Effector memory CD8-positive, alpha-beta T cell (primary cell): ENCODE results near the gene CXCL5.

Experiments used
- ATAC-seq: fragments of 150-1000 bp; cut with Tn5 transposase; replicated peaks from 2 replicates; pipeline ENCODE4 v1.10.0; 2021; ENCODE audit warnings: mild to moderate bottlenecking, moderate library complexity
- DNase-seq, 3 experiments: peaks; one replicate each; pipeline ENCODE4 v3.0.0; 2021
- H3K27ac Mint-ChIP-seq, 2 donors: one replicate each; pipeline ENCODE4 v1.8.0; 2022; ENCODE audit warnings: mild to moderate bottlenecking in 2 of 2, mixed read lengths in 2 of 2, moderate library complexity in 2 of 2
- H3K27me3 Mint-ChIP-seq, 2 donors: one replicate each; pipeline ENCODE4 v1.8.0; 2022; ENCODE audit warnings: mixed read lengths in 2 of 2
- H3K36me3 Mint-ChIP-seq: one replicate; pipeline ENCODE4 v1.8.0; 2022; ENCODE audit warnings: mild to moderate bottlenecking, moderate library complexity, mixed read lengths; ENCODE audit not compliant: insufficient read depth
- H3K4me1 Mint-ChIP-seq, 2 donors: one replicate each; pipeline ENCODE4 v1.8.0; 2022; ENCODE audit warnings: low read depth in 2 of 2, mixed read lengths in 2 of 2
- H3K4me3 Mint-ChIP-seq, 2 donors: one replicate each; pipeline ENCODE4 v1.8.0; 2022; ENCODE audit warnings: mild to moderate bottlenecking in 2 of 2, mixed read lengths in 2 of 2, moderate library complexity in 2 of 2
- H3K9me3 Mint-ChIP-seq, 2 donors: one replicate each; pipeline ENCODE4 v1.8.0; 2022; ENCODE audit warnings: mixed read lengths in 2 of 2
- total RNA-seq, 9 experiments: gene quantifications; one replicate each; lab custom pipeline; 2026; lab: John Stamatoyannopoulos, UW

CXCL5 gene
- 0 to 0.06 (median 0) reads per million in 9 experiments for total RNA-seq

DNA sequence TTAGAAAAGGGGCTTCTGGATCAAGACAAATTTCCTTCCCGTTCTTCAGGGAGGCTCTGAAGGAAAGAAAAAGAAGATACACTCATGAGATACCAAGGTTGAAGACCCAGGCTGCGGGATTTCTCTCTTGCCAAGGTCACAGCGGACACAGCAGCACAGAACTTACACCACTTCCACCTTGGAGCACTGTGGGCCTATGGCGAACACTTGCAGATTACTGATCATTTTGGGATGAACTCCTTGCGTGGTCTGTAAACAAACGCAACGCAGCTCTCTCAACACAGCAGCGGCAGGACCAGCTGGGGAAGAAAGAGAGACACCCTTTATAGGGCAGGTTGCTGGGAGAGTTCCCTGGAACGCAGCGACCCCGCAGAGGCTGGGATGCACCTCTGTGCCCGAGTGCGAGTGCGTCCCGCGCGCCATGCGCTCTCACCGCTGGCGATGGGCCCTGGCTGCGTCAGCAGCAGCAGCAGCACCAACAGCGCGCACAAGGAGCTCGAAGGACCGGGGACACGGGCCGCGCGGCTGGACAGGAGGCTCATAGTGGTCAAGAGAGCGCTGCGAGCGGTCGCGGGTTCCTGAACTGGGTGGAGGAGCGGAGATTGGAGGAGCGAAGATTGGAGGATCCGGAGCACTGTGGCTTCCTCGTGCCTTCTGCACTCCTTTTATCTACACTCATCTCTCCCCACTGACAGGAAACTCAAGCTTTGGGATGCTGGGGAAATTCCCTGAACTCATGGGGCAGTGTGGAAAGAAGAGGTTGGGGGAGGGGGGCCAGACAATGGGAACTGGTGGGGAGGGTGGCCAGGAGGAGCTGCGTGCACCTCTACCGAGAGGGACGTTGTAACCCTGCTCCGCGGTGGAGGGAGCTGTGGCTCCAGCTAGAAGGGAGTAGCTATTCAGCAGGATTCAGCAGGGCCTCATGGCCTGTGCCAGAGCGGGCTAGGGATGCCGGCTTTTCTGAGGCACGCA is at the start of gene CXCL5:
Gene CXCL5, minus strand, starts transcription at position 638 of the 972 bp plus-strand sequence. Its CDS starts 96 bp downstream, at position 542.
- peaks cover 0 to 11% of the 10 kb centered on the region in 2 donors for H3K27me3 Mint-ChIP-seq
- H3K4me1 Mint-ChIP-seq: no peaks in the 10 kb centered on the region
- ATAC-seq (no peak), DNase-seq (no peak)
- no peak within 1 kb of the TSS for H3K4me3 Mint-ChIP-seq
- H3K9me3 Mint-ChIP-seq: peaks cover 0 to 2% of the 10 kb centered on the region in 2 donors
- no peaks in the 10 kb centered on the region for H3K36me3 Mint-ChIP-seq
- H3K27ac Mint-ChIP-seq: no peak within 1 kb of the TSS

DNA sequence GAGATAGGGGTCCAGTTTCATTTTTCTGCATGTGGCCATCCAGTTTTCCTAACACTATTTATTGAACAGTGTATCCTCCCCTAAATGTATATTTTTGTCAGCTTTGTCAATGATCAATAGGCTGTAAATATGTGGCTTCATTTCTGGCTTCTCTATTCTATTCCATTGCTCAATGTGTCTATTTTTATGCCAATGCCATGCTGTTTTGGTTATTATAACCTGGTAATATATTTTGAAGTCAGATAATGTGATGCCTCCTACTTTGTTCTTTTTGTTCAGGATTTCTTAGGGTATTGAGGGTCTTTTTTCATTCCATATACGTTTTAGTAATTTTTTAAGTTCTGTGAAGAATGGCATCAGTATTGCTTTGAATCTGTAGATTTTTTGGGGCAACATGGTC is 48.7 kb upstream of the CXCL5 start:
- no peak for ATAC-seq

DNA sequence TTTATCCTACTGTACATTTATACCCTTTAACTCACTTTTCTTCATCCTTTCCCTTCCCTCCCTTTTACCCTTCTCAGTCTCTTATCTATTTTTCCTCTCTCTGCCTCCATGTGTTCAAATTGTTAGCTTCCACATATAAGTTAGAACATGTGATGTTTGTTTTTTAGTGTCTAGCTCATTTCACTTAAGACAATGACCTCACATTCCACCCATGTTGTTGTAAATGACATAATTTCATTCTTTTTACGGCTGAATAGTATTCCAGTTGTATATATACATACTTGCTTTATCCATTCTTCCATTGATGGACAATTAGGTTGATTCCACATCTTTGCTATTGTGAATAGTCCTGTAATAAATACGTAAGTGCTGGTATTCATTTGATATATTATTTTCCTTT is 47.3 kb upstream of the CXCL5 start:
- Mint-ChIP-seq H3K4me1 (no peaks in the 10 kb centered on the region), H3K36me3 (no peaks in the 10 kb centered on the region), H3K27me3 (peaks cover 0 to 9% of the 10 kb centered on the region in 2 donors), H3K9me3 (no peaks in the 10 kb centered on the region), H3K27ac (no peak overlapping the region), H3K4me3 (no peak overlapping the region)
- DNase-seq (no peak), ATAC-seq (no peak)

More for the DNA sequence above, 48.7 kb upstream of the CXCL5 start:
- Mint-ChIP-seq H3K27me3 (peaks cover 0 to 9% of the 10 kb centered on the region in 2 donors), H3K4me3 (no peak overlapping the region), H3K9me3 (no peaks in the 10 kb centered on the region), H3K27ac (no peak overlapping the region), H3K4me1 (no peaks in the 10 kb centered on the region), H3K36me3 (no peaks in the 10 kb centered on the region)
- no peak for DNase-seq

DNA sequence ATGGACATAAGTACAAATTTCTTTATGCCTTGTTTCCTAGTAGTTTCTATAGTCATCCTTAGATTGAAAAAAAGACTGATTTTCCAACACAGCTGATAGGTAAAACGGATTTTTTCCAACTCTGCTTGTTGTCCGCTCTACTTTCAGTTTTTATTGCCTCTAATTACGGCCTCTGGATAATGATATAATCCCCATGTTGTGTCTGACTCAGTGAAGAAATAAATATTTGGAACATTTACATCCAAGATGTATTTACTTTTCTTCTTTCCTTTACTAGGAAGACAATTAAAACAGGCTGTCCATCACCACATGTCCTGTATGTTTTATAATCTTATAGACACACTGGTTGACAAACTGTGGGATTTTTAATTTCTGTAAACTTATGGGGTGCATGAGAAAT is 46.8 kb upstream of the CXCL5 start:
- H3K27ac Mint-ChIP-seq: no peak overlapping the region
- DNase-seq: no peak
- H3K36me3 Mint-ChIP-seq: no peaks in the 10 kb centered on the region
- H3K4me3 Mint-ChIP-seq: no peak overlapping the region
- no peaks in the 10 kb centered on the region for H3K4me1 Mint-ChIP-seq
- ATAC-seq: no peak
- peaks cover 3 to 14% of the 10 kb centered on the region in 2 donors for H3K27me3 Mint-ChIP-seq
- H3K9me3 Mint-ChIP-seq: no peaks in the 10 kb centered on the region

DNA sequence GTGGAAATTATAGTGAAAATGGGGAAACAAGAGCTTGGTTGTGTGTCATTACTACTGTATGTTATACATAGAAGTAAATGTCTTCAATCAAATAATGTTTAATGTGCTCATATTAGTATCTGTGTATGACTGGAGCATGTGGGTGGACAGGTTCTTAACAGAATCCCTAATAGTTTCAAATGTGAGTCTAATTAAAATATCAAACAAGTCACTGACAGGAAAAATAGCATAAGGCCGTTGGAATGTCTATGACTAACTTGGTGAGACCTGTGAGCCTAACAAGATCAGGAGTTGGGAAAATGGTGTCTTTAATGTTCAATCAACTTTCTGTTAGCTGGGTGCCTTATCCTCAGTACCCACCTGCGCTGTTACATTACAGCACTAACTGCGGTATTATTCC is 46.2 kb upstream of the CXCL5 start:
- Mint-ChIP-seq H3K4me1 (peaks cover 0 to under 1% of the 10 kb centered on the region in 2 donors), H3K4me3 (no peak overlapping the region), H3K27me3 (peaks cover 9 to 19% of the 10 kb centered on the region in 2 donors), H3K9me3 (no peaks in the 10 kb centered on the region), H3K27ac (no peak overlapping the region), H3K36me3 (no peaks in the 10 kb centered on the region)
- ATAC-seq: no peak
- DNase-seq: no peak

DNA sequence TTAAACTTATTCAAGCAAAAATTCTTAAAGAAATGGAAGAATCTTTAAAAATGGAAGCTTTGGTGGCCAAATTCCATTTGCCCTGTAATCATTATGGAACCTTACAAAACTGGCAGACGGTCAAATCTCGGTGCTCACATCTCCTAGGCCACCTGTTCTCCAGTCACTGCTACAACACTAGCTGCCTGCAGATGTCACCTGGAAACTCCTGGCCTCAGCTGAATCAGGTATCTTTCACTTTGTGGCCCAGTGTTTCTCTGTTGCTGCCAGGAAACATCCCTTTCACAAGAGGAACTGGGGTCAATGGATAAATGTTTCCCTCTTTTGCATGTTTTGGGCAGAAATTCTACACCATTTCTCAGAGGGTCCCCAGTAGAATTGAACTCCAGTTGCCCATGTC is 44.2 kb upstream of the CXCL5 start:
- Mint-ChIP-seq H3K9me3 (no peaks in the 10 kb centered on the region), H3K27ac (no peak overlapping the region), H3K4me3 (no peak overlapping the region), H3K36me3 (no peaks in the 10 kb centered on the region), H3K4me1 (peaks cover 3 to 7% of the 10 kb centered on the region in 2 donors), H3K27me3 (peaks cover 20 to 39% of the 10 kb centered on the region in 2 donors)
- no peak for ATAC-seq
- no peak for DNase-seq

DNA sequence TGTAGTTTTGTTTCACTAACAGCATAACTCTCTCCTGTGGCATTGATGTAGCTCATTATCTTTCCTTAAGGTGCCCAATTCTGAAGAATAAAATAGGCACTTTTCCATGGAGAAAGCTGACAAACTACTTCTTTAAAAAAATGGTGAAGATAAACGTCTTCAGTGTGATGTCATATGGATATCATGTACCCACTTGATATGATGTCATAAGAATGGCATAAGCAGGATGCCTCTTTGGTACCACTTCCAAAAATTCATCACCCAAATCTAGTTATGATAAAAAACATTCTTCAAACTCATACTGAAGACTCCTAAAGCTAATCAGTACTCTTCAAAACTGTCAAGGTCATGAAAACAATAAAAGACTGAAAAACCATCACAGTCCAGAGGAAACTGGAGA is 42.9 kb upstream of the CXCL5 start:
- Mint-ChIP-seq H3K4me1 (peaks cover 3 to 7% of the 10 kb centered on the region in 2 donors), H3K27me3 (peaks cover 25 to 48% of the 10 kb centered on the region in 2 donors), H3K9me3 (no peaks in the 10 kb centered on the region), H3K36me3 (no peaks in the 10 kb centered on the region), H3K4me3 (no peak overlapping the region), H3K27ac (no peak overlapping the region)
- ATAC-seq (no peak), DNase-seq (no peak)

DNA sequence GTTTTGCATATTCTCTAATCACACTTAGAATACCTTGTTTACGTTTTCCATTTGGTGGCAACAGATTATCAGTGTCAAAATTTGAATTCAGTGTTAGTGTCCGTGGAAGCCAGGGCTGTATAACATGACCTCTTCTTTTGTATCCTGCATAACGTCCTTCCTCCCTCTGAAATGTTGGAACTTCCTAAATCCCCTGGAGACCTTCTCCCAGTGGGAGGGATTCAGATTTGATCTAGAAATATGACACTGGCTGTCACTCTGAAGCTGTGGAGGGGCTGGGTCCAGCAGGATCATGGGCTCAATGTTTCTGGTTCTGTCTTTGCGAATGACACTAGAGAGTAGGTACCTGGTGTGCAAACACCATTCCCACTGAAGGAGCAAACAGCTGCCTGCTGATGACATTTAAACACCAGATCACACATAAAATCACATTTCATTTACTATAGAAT is 40.9 kb upstream of the CXCL5 start:
- Mint-ChIP-seq H3K27ac (no peak overlapping the region), H3K36me3 (no peaks in the 10 kb centered on the region), H3K9me3 (no peaks in the 10 kb centered on the region), H3K27me3 (peaks cover 31 to 48% of the 10 kb centered on the region in 2 donors), H3K4me3 (peak overlapping the region; percentile 65 to 69), H3K4me1 (peaks cover 3 to 7% of the 10 kb centered on the region in 2 donors)
- no peak for ATAC-seq
- DNase-seq: no peak

DNA sequence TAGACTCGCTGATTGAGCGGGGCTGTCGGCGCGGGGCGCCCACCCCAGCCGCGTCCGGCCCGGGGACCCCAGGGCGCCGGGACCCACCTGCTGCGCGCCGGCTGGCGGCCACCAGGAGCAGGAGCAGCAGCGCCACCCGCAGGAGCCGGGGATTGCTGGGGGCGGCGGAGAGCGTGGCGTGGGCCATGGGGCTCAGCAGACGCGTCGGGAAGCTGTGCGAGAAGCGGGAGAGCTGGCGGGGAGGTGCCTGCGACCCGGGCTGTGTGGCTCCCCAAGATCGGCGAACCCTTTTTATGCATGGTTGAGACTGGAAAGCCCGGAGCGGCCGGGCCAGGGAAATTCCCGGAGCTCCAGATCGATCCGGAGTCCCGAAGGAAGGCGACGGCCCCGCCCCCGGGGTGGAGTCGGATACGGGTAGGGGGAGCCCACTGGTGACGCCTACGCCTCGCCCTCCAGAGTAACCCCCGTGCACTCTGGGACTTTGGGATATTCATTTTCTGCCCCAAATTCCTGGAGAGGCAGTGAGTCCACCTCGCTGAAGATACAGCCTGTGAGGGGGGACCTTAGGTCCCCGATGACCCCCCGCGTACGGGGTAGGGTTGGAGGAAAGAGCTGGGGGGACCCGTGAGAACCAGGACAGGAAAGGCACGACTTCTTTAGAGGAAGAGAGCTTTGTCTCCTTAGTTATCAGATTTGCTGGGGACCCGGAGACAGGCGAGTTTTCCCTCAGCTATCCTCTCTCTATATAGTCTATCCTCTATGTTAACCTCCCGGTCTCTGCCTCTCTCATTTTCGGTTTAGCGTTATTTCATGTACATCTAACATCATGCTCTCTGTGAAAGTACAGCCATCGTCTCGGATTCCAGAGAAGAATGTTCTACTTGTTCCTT is 40.2 kb upstream of the CXCL5 start, which contains the start of gene CXCL3:
Gene CXCL3, minus strand, starts transcription at position 265 of the 890 bp plus-strand sequence. Its CDS starts 78 bp downstream, at position 187.
- Mint-ChIP-seq H3K9me3 (no peaks in the 10 kb centered on the region), H3K27ac (no peak within 1 kb of the TSS), H3K27me3 (peaks cover 31 to 48% of the 10 kb centered on the region in 2 donors), H3K4me1 (peaks cover 3 to 7% of the 10 kb centered on the region in 2 donors), H3K36me3 (no peaks in the 10 kb centered on the region), H3K4me3 (peak within 1 kb of the TSS; percentile 65 to 69)
- ATAC-seq (no peak), DNase-seq (no peak)

DNA sequence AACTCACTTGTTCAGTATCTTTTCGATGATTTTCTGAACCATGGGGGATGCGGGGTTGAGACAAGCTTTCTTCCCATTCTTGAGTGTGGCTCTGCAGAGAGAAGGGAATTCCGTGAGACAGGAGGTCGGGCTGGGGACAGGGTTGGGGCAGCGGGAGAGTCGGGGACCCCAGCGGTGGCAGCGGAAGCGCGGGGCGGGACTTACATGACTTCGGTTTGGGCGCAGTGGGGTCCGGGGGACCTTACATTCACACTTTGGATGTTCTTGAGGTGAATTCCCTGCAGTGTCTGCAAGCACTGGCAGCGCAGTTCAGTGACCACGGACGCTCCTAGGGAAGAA is 39.6 kb upstream of the CXCL5 start:
- Mint-ChIP-seq H3K27me3 (peaks cover 31 to 44% of the 10 kb centered on the region in 2 donors), H3K27ac (no peak overlapping the region), H3K4me1 (peaks cover 3 to 7% of the 10 kb centered on the region in 2 donors), H3K4me3 (peak overlapping the region; percentile 65 to 69), H3K36me3 (no peaks in the 10 kb centered on the region), H3K9me3 (peaks cover 0 to under 1% of the 10 kb centered on the region in 2 donors)
- DNase-seq (no peak), ATAC-seq (no peak)

DNA sequence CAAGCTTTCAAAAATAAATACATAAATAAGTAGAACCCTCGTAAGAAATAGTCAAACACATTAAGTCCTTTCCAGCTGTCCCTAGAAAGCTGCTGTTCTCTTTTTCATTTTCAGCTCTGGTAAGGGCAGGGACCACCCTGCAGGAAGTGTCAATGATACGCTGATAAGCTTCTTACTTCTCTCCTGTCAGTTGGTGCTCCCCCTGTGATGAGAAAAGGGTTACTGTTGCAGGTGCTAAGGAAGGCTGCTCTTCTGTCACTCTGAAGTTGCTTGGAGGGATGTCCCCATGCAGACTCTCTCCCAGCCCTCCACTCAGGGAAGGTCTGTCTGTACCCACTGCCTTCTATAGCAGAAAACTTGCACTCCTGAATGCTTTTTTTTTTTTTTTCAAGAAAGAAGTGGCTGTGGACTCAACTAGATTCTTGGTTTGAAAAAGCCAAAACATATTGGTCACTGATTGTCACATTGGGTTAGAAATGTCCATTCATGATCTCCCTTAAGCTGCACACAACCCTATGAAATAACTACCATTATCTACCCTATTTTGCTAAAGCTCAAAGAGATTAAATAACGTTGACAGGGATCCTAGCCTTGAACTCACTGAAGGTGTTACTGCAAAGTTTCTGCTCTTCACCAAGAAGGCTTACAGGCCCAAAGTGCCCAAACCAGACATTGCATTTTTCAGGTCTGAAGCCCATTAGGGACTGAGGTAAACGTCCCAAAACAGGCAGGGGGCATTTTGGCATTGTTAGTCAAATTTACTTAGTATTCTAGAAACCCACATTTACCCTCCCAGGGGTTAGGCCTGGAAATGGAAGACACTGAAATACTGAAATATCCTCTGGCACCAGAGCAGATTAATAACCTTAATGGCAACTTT is 38.8 kb upstream of the CXCL5 start:
- DNase-seq (no peak), ATAC-seq (no peak)
- Mint-ChIP-seq H3K4me3 (peak overlapping the region; percentile 65 to 69), H3K27me3 (peaks cover 31 to 48% of the 10 kb centered on the region in 2 donors), H3K27ac (no peak overlapping the region), H3K9me3 (peaks cover 2 to 7% of the 10 kb centered on the region in 2 donors), H3K4me1 (peaks cover 3 to 7% of the 10 kb centered on the region in 2 donors), H3K36me3 (no peaks in the 10 kb centered on the region)

DNA sequence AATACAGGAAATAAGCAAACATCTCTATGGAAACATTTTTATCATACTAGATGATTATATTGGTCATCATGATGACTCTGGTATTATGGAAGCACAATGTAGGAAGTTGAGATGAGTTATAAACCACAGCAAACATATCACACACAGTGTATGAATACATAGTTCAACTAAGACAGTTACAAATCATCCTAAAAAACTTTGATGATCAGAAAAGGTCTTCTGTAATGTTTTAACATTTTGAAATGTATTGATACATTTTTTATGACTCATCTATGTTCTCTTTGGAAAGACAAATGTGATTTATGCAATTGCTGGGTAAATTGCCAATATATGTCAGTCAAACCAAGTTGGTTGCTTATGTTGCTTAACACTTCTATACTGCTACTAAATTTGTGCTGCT is 35.3 kb upstream of the CXCL5 start:
- H3K4me1 Mint-ChIP-seq: peaks cover 0 to 2% of the 10 kb centered on the region in 2 donors
- DNase-seq: no peak
- no peak overlapping the region for H3K4me3 Mint-ChIP-seq
- peaks cover 16 to 28% of the 10 kb centered on the region in 2 donors for H3K27me3 Mint-ChIP-seq
- no peak overlapping the region for H3K27ac Mint-ChIP-seq
- H3K36me3 Mint-ChIP-seq: no peaks in the 10 kb centered on the region
- no peak for ATAC-seq
- H3K9me3 Mint-ChIP-seq: peaks cover 2 to 7% of the 10 kb centered on the region in 2 donors
